Sigmoid colon (tissue), 4 donors: ENCODE data around the gene SF1.

Source experiments
- CTCF ChIP-seq, 4 experiments: fragments of 450-650 bp in 3 of 4; fragments of 200-600 bp in 1 of 4; IDR thresholded peaks; one replicate each; pipeline ENCODE4 v1.5.1; 2016 to 2019; ENCODE audit warnings: antibody characterized with exemption in 4 of 4, mild to moderate bottlenecking in 3 of 4, moderate library complexity in 2 of 4
- EP300 ChIP-seq, 4 donors: sonication (generic); formaldehyde crosslinking; IDR thresholded peaks; one replicate each; pipeline ENCODE4 v1.6.1; 2017; ENCODE audit warnings: antibody characterized with exemption in 4 of 4
- POLR2AphosphoS5 ChIP-seq, 4 donors: sonication (generic); formaldehyde crosslinking; IDR thresholded peaks; one replicate each; pipeline ENCODE4 v1.6.1; 2017; ENCODE audit warnings: antibody characterized with exemption in 4 of 4

DNA sequence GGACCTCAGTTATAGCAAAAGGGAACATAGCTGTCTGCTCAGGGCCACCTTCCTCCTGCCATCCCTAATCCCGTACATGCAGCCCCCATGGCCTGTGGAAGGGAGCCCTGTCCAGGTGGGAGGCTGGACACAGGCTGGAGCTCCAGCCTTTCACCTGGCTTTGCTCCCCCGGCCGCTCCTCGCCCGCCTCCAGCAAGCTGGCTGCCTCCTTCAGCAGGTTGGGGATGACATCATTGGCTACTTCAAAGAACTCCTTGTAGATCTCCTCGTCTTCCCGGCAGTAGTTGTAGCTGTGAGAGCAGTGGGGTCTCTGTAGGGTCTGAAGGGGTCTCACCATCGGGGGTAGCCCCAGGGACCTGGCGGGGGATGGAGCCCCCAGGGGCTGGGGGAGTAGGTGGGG lies 27.1 kb upstream of the SF1 start:
- TF ChIP-seq EP300 (IDR thresholded peaks at IDR 0.05) (no peak), POLR2AphosphoS5 (IDR thresholded peaks at IDR 0.05) (no peak), CTCF (IDR thresholded peaks at IDR 0.05) (no peak)
